Endothelial cell of umbilical vein (primary cell): ENCODE measurements around the gene CENPN. TPM values are rescaled to one million over a fixed set of nuclear protein-coding genes. Genes with fewer than 3 reads are reported as not detected.

Source experiments
- BruUV-seq: library from RNA; stranded (reverse); fragments of 400-500 nt; replicated peaks from 2 replicates; lab custom pipeline; 2021; lab: Mats Ljungman, UMichigan
- CTCF ChIA-PET: fragments of 300-600, 350-600 bp; sonication (Branson Sonifier 250); formaldehyde crosslinking; loops from one replicate; lab custom pipeline; 2021; ENCODE audit warnings: antibody characterized with exemption, inconsistent platforms; lab: Charles Lee
- POLR2A ChIA-PET: fragments of 300-600, 350-600 bp; sonication (Branson Sonifier 250); formaldehyde crosslinking; loops from one replicate; lab custom pipeline; 2021; ENCODE audit warnings: antibody characterized with exemption, inconsistent platforms; lab: Charles Lee
- DNase-seq: peaks from one replicate; pipeline ENCODE4 v3.0.0-alpha.2; 2011; ENCODE audit warnings: low read depth, low spot score
- FAIRE-seq: peaks from 2 replicates; lab custom pipeline; 2011; peaks lifted over from hg19 to GRCh38; lab: Jason Lieb, UNC
- H2AFZ ChIP-seq: 2 replicates; pipeline ENCODE4 v1.6.0; 2012; ENCODE audit warnings: low read depth, low read length, control low read depth, inconsistent platforms
- H3K27ac ChIP-seq: 2 replicates; pipeline ENCODE4 v1.5.1; 2011; ENCODE audit warnings: low read depth, mild to moderate bottlenecking, control low read depth, low read length, moderate library complexity; ENCODE audit not compliant: insufficient read depth
- H3K27me3 ChIP-seq, 2 experiments: 2 replicates each; pipeline versions ENCODE4 v1.6.0 to v1.6.1; 2011; ENCODE audit warnings: low read length in 2 of 2, mixed read lengths in 1 of 2; ENCODE audit not compliant: control insufficient read depth in 2 of 2, insufficient read depth in 2 of 2
- H3K36me3 ChIP-seq, 2 experiments: 2 replicates in 1 of 2; 3 replicates in 1 of 2; pipeline ENCODE4 v1.5.1; 2011; ENCODE audit warnings: low read length in 2 of 2, mild to moderate bottlenecking in 1 of 2, moderate library complexity in 1 of 2; ENCODE audit not compliant: control insufficient read depth in 2 of 2, insufficient read depth in 2 of 2; ENCODE audit errors: extremely low read depth in 1 of 2
- H3K4me1 ChIP-seq: 3 replicates; pipeline ENCODE4 v1.5.1; 2011; ENCODE audit warnings: mild to moderate bottlenecking, low read length; ENCODE audit not compliant: control insufficient read depth, insufficient read depth; ENCODE audit errors: extremely low read depth
- H3K4me2 ChIP-seq: 2 replicates; pipeline ENCODE4 v1.6.1; 2011; ENCODE audit warnings: low read length, control low read depth, mixed read lengths; ENCODE audit not compliant: insufficient read depth
- H3K4me3 ChIP-seq, 3 experiments: fragments of 200-600 bp in 1 of 3; sonication (generic), shearing (Covaris generic) in 1 of 3; replicated peaks in 1 of 3; 2 replicates each; pipeline ENCODE4 v1.5.1; 2011 to 2016; ENCODE audit warnings: control low read depth in 3 of 3, low read length in 3 of 3, mild to moderate bottlenecking in 2 of 3, inconsistent platforms in 1 of 3, low read depth in 1 of 3, moderate library complexity in 1 of 3; ENCODE audit not compliant: insufficient read depth in 1 of 3
- H3K79me2 ChIP-seq: 2 replicates; pipeline ENCODE4 v1.6.0; 2012; ENCODE audit warnings: low read length, inconsistent platforms; ENCODE audit not compliant: control insufficient read depth, insufficient read depth
- H3K9ac ChIP-seq: replicated peaks from 2 replicates; pipeline ENCODE3; 2011; ENCODE audit warnings: low read length, control low read depth; ENCODE audit not compliant: insufficient read depth; ENCODE audit errors: extremely low read depth
- H3K9me1 ChIP-seq: replicated peaks from 3 replicates; pipeline ENCODE4 v1.6.0; 2011; ENCODE audit warnings: mild to moderate bottlenecking, low read length; ENCODE audit not compliant: control insufficient read depth, insufficient read depth; ENCODE audit errors: extremely low read depth
- H3K9me3 ChIP-seq: replicated peaks from 2 replicates; pipeline ENCODE4 v1.5.1; 2012; ENCODE audit warnings: low read length, inconsistent platforms; ENCODE audit not compliant: control insufficient read depth, insufficient read depth
- H4K20me1 ChIP-seq: replicated peaks from 2 replicates; pipeline ENCODE3; 2011; ENCODE audit warnings: mild to moderate bottlenecking, low read length; ENCODE audit not compliant: control insufficient read depth, insufficient read depth; ENCODE audit errors: extremely low read depth
- FOS ChIP-seq: IDR thresholded peaks from 2 replicates; pipeline ENCODE4 v1.6.1; 2011; ENCODE audit warnings: mild to moderate bottlenecking, low read length, moderate library complexity, borderline replicate concordance; ENCODE audit not compliant: insufficient read depth
- GATA2 ChIP-seq: IDR thresholded peaks from 2 replicates; pipeline ENCODE4 v1.7.0; 2011; ENCODE audit warnings: low read depth, mild to moderate bottlenecking, moderate library complexity, mixed read lengths, low read length; ENCODE audit not compliant: insufficient read length, insufficient read depth
- JUN ChIP-seq: IDR thresholded peaks from 2 replicates; pipeline ENCODE4 v1.6.1; 2011; ENCODE audit warnings: borderline replicate concordance, low read depth; ENCODE audit not compliant: insufficient read length, insufficient read depth
- MYC ChIP-seq: IDR thresholded peaks from one replicate; pipeline ENCODE4 v1.6.1; 2011; ENCODE audit warnings: mild to moderate bottlenecking, low read depth, low read length
- POLR2A ChIP-seq: IDR thresholded peaks from 2 replicates; pipeline ENCODE4 v1.6.1; 2012; ENCODE audit warnings: low read depth, mild to moderate bottlenecking, control low read depth, low read length
- POLR2AphosphoS5 ChIP-seq: IDR thresholded peaks from 2 replicates; pipeline ENCODE4 v1.6.1; 2012; ENCODE audit warnings: low read depth, mild to moderate bottlenecking, control low read depth, low read length, moderate library complexity; ENCODE audit not compliant: insufficient read depth
- dilution Hi-C: fragments of 300-500 bp; cut with MboI; formaldehyde crosslinking; loops from one replicate; pipeline ENCODE4 v1.15.0; 2019; ENCODE audit warnings: low sequenced_read_pairs; ENCODE audit not compliant: extremely low pct_ligation_motif_present
- intact Hi-C: fragments of 100-400 bp; cut with micrococcal nuclease; formaldehyde crosslinking; loops from one replicate; pipeline ENCODE4 v1.10.0; 2022
- polyA plus RNA-seq, 4 experiments: library from polyadenylated mRNA; depleted of rRNA in 3 of 4; stranded (reverse) in 3 of 4; unstranded in 1 of 4; fragments of >200 nt; gene quantifications; 2 replicates each; pipeline versions ENCODE4 v1.2.1 to v1.2.3, GENCODE V29; 2011 to 2012; ENCODE audit warnings: missing spikeins in 1 of 4
- total RNA-seq: library from RNA; stranded (reverse); gene quantifications from 2 replicates; pipeline ENCODE4 v1.2.3, GENCODE V29; 2021
- TF ChIP-seq, protein P1 (sequence below): IDR thresholded peaks from 2 replicates; pipeline ENCODE4 v1.6.1; 2011; ENCODE audit not compliant: insufficient read depth, insufficient read length
- TF ChIP-seq, protein P2 (sequence below), 2 donors: IDR thresholded peaks; 1 replicate in 1 of 2; 2 replicates in 1 of 2; pipeline ENCODE4 v1.5.1; 2011; ENCODE audit warnings: low read length in 2 of 2, mild to moderate bottlenecking in 2 of 2, moderate library complexity in 2 of 2, control low read depth in 1 of 2, inconsistent platforms in 1 of 2, low read depth in 1 of 2; ENCODE audit not compliant: insufficient read depth in 1 of 2; ENCODE audit errors: extremely low read depth in 1 of 2

The CENPN gene
- total and polyA plus RNA-seq, 2 donors (not counting 3 experiments of a cell fraction or from before 2014, with no cell fraction given), result 17.6 to 52.4 TPM

DNA sequence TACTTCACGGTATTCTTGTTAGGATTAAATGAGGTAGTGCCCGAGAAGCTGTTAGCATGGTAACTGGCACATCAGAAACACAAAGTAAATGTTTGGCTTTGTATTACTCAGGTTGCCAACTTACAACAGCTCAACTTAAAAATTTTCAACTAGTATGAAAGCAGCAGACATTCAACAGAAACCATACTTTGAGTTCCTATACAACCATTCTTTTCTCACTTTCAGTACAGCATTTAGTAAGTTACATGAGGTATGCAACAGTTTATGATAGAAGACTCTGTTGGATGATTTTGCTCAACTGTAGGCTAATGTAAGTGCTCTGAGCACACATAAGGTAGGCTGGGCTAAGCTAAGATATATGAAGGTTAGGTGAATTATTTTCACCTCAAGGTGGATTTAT, 7.7 kb downstream of the CENPN start:
- FAIRE-seq (no peak), DNase-seq (no peak)
- no peak overlapping the region for H3K4me3 ChIP-seq
- H3K36me3 ChIP-seq, result peaks cover 10 to 12% of the 10 kb centered on the region in 2 experiments
- H3K4me2 ChIP-seq, result no peak overlapping the region
- H3K4me1 ChIP-seq, result no peaks in the 10 kb centered on the region
- ChIA-PET POLR2A (no interaction called here), CTCF (interaction anchor here (1.0 to 2.2 kb wide), 4 partner anchors 10 to 90 kb away, joined by 4 to 6 read pairs (median 5); partner anchors contain the start of gene ATMIN)
- no peaks in the 10 kb centered on the region for H3K9me1 ChIP-seq
- H3K9me3 ChIP-seq, result no peaks in the 10 kb centered on the region
- no peak for TF ChIP-seq POLR2A
- no peak for TF ChIP-seq JUN
- H3K27ac ChIP-seq, result no peak overlapping the region
- intact Hi-C loops (no loop called here), dilution Hi-C loops (no loop called here)
- no peak overlapping the region for H3K9ac ChIP-seq
- H2AFZ ChIP-seq, result no peak overlapping the region
- BruUV-seq, result no TSS peak
- no peaks in the 10 kb centered on the region for H4K20me1 ChIP-seq
- no peaks in the 10 kb centered on the region for H3K27me3 ChIP-seq
- peaks cover 22% of the 10 kb centered on the region for H3K79me2 ChIP-seq

DNA sequence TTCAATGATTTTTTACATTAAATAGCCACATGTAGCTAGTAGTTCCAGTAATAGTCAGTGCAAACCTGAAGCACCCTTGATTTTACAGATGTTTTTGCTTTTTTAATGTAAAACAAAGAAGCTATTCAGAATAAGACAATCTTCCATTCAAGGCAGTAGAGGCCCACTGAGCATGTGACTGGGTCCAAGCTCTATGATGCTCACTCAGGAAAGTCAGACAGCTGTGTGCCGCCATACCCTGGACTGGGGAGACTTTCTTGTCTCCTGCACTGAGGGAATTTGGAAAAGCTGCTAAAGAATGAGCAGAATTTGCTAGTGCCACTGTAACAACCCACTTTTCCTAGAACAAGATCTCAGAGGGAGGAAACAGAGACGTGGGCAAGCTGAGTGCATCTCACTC, 11.5 kb downstream of the CENPN start:
- Histone ChIP-seq H3K9me1 (no peaks in the 10 kb centered on the region), H3K4me3 (no peak overlapping the region), H3K9ac (no peak overlapping the region), H4K20me1 (no peaks in the 10 kb centered on the region), H3K27me3 (no peaks in the 10 kb centered on the region), H3K4me1 (no peaks in the 10 kb centered on the region), H3K4me2 (no peak overlapping the region), H2AFZ (no peak overlapping the region), H3K27ac (no peak overlapping the region), H3K79me2 (no peaks in the 10 kb centered on the region), H3K36me3 (peaks cover 6 to 22% of the 10 kb centered on the region in 2 experiments), H3K9me3 (no peaks in the 10 kb centered on the region)
- TF ChIP-seq POLR2A, result no peak
- no peak for TF ChIP-seq FOS
- no peak for TF ChIP-seq POLR2AphosphoS5
- no peak for TF ChIP-seq JUN
- TF ChIP-seq, protein P1, sequence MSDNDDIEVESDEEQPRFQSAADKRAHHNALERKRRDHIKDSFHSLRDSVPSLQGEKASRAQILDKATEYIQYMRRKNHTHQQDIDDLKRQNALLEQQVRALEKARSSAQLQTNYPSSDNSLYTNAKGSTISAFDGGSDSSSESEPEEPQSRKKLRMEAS, result no peak
- no peak for TF ChIP-seq MYC
- TF ChIP-seq, protein P2, sequence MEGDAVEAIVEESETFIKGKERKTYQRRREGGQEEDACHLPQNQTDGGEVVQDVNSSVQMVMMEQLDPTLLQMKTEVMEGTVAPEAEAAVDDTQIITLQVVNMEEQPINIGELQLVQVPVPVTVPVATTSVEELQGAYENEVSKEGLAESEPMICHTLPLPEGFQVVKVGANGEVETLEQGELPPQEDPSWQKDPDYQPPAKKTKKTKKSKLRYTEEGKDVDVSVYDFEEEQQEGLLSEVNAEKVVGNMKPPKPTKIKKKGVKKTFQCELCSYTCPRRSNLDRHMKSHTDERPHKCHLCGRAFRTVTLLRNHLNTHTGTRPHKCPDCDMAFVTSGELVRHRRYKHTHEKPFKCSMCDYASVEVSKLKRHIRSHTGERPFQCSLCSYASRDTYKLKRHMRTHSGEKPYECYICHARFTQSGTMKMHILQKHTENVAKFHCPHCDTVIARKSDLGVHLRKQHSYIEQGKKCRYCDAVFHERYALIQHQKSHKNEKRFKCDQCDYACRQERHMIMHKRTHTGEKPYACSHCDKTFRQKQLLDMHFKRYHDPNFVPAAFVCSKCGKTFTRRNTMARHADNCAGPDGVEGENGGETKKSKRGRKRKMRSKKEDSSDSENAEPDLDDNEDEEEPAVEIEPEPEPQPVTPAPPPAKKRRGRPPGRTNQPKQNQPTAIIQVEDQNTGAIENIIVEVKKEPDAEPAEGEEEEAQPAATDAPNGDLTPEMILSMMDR (IDR thresholded peaks at IDR 0.05; ENCODE audit: extremely low read depth in 1 of 2, insufficient read depth in 1 of 2, low read depth in 1 of 2, low read length in 2 of 2), result no peak
- TF ChIP-seq GATA2, result no peak
- DNase-seq (no peak), FAIRE-seq (no peak)
- dilution Hi-C loops, result no loop called here
- BruUV-seq, result no TSS peak
- POLR2A ChIA-PET, result no interaction called here
- intact Hi-C loops, result no loop called here
- CTCF ChIA-PET, result interaction anchor here (0.9 to 2.3 kb wide), 6 partner anchors 10 to 94 kb away, joined by 3 to 15 read pairs (median 6); partner anchors contain the start of gene ATMIN
